Mononuclear cell (primary cell): ENCODE results near the gene CLCF1. TPM values are rescaled to one million over a fixed set of nuclear protein-coding genes. Genes with fewer than 3 reads are reported as not detected.
"Not testable (repeated sequence)": the region's sequence is repeated elsewhere in the genome, so short reads cannot be mapped to it uniquely, and the experiment has no call there.

ENCODE experiments used
- H3K27me3 ChIP-seq: 2 replicates; pipeline ENCODE4 v1.6.0; 2011; ENCODE audit warnings: low read length, control low read depth; ENCODE audit not compliant: insufficient read depth
- H3K4me1 ChIP-seq: 2 replicates; pipeline ENCODE4 v1.5.1; 2011; ENCODE audit warnings: mild to moderate bottlenecking, low read length, control low read depth; ENCODE audit not compliant: insufficient read depth
- H3K4me3 ChIP-seq: 2 replicates; pipeline ENCODE4 v1.5.1; 2011; ENCODE audit warnings: mild to moderate bottlenecking, low read length, moderate library complexity
- H3K9me3 ChIP-seq: 2 replicates; pipeline ENCODE4 v1.5.1; 2011; ENCODE audit warnings: low read depth, mild to moderate bottlenecking, control low read depth, low read length
- total RNA-seq: library from RNA; depleted of rRNA; stranded (reverse); fragments of >200 nt; gene quantifications from one replicate; pipeline ENCODE4 v1.2.3, GENCODE V29; 2012

Gene CLCF1
- total RNA-seq, 1 donor = 11.0 TPM

DNA sequence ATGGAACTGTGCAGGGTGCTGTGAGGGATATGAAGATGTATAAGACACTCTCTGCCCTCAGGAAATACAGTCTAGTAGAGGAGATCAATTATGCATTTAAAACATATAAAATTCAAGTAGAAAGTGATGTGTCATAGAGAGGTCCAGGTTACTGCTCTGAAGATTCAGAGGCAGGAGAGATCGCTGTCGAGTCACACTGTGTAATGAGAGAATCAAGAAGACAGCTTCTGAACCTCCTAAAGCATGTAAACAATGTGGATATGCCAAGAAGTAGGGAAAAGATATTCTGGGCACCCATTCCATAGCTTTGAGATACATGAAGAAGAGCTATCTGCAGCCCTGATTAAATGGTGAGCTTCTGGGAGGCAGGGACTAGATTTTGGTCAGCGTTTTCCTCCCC, 53.4 kb downstream of the CLCF1 start:
- Histone ChIP-seq H3K4me3 (no peak overlapping the region), H3K4me1 (peaks cover 18% of the 10 kb centered on the region), H3K27me3 (no peaks in the 10 kb centered on the region)

DNA sequence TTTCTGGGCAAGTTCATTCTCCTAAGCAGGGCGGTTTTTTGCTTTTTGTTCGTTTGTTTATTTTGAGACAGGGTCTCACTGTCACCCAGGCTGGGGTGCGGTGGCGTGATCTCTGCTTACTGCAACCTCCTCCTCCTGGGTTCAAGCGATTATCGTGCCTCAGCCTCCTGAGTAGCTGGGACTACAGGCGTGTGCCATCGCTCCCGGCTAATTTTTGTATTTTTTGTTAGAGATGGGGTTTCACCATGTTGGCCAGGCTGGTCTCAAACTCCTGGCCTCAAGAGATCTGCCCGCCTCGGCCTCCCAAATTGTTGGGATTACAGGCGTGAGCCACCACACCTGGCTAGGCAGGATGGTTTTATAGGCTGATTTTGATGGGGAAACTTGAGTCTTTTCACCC, 54.5 kb downstream of the CLCF1 start:
- H3K9me3 ChIP-seq, H3K4me3 ChIP-seq, H3K27me3 ChIP-seq: not testable (repeated sequence)
- H3K4me1 ChIP-seq = peaks cover 18% of the 10 kb centered on the region

More for the DNA sequence above, 53.4 kb downstream of the CLCF1 start:
- no peaks in the 10 kb centered on the region for H3K9me3 ChIP-seq

- peak overlapping the region; percentile 64 for H3K4me3 ChIP-seq
Observed at GRCh38 chr11:67317888-67318555, 55.4 kb downstream of the CLCF1 start.

DNA sequence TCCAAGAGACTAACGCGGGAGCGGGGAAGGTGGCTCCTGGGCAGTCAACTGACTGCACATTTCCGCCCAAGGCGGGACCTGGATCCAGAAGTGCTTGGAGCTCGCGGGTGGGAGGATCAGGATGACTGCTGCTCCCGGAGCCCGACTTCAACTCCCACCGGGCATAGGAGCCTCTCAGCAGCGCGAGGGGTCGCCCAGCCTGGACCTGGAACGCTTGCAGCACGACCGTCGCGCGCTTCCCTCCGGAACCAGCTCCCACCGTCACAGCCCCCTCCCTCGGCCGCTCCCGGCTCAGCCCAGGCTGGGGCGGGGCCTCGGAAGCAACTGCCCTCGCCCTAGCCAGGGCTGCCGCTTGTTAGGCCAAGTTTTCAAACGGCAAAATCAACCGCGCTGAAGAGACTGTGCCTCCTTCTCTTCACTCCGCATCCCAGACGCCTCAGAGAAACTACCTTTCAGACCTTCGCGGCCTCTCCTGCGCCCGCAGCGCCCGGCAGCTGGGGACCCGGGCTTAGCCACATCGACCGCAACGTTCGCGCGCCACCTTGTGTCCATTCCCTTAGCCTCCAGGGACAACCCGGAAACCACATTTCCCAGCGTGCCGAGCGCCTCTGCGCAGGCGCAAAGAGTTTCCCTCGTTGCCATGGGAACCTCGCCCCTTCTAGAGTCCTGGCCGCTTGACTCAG, 56.1 kb downstream of the CLCF1 start:
- no peaks in the 10 kb centered on the region for H3K27me3 ChIP-seq
- H3K4me3 ChIP-seq = peak overlapping the region; percentile 64
- H3K9me3 ChIP-seq = no peaks in the 10 kb centered on the region
- peaks cover 33% of the 10 kb centered on the region for H3K4me1 ChIP-seq

More at GRCh38 chr11:67317888-67318555, 55.4 kb downstream of the CLCF1 start:
- Histone ChIP-seq H3K27me3 (no peaks in the 10 kb centered on the region), H3K9me3 (no peaks in the 10 kb centered on the region), H3K4me1 (peaks cover 26% of the 10 kb centered on the region)

DNA sequence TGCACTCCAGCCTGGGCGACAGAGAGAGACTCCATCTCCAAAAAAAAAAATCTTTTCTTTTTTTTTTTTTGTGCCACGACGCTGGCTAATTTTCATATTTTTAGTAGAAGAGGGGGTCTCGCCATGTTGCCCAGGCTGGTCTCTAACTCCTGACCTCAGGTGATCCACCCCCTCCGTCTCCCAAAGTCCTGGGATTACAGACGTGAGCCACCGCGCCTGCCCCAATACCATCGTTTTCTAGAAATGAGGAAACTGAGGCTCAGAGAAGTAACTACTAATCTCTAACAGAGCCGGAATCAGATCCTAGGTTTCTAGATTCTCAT, 56.6 kb downstream of the CLCF1 start:
- Histone ChIP-seq H3K4me1 (peaks cover 38% of the 10 kb centered on the region), H3K4me3 (peak overlapping the region; percentile 64), H3K9me3 (no peaks in the 10 kb centered on the region), H3K27me3 (no peaks in the 10 kb centered on the region)

DNA sequence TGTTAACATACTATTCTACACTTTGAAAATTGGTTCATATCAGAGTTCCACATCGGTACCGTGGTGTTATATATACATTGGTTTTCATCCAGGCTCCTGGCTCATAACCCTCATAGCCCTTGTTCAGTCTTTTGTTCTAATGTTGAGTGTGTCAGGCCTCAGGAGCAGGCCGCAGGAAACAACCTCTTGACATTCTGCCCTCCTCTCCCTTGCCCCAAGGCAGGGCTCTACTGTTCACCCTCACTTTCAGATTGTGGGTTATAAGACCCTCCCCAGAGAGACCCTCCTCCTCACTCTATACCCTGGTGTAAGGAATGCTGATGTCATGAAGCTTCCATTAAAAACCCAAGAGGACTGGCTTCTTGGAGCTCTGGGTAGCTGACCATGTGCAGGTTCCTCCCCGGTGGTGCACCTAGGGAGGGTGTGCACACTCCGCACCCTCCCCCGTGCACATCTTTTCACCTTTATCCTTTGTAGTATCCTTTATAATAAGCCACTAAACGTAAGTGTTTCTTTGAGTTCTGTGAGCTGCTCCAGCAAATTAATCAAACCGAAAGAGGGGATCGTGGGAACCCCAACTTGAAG, 58.0 kb downstream of the CLCF1 start:
- H3K4me1 ChIP-seq = peaks cover 45% of the 10 kb centered on the region

DNA sequence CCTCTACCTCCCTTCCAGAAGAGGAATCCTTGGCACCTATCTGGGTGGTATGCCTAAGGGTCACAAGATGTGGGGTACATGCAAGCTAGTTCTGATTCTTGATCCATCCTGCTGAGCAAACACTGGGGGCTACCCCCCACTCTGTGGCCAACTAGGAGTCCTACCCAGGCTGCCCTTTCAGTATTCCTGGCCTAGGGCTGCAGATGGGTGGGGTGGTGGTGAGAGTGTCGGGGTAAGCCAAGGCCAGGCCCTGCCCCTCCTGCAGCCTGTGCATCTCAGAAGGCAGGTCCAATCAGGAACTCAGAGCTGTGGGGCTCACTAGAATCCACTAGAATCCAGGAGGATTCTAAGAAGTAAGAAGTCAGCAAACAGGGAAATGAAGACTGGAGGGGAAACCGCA, 59.2 kb downstream of the CLCF1 start:
- Histone ChIP-seq H3K27me3 (no peaks in the 10 kb centered on the region), H3K4me3 (no peak overlapping the region), H3K9me3 (no peaks in the 10 kb centered on the region), H3K4me1 (peaks cover 45% of the 10 kb centered on the region)

More for the DNA sequence above, 58.0 kb downstream of the CLCF1 start:
- H3K27me3 ChIP-seq = no peaks in the 10 kb centered on the region
- H3K4me3 ChIP-seq = no peak overlapping the region
- H3K9me3 ChIP-seq = no peaks in the 10 kb centered on the region

Other genes with a start within 250 kb of the CLCF1 start
- 185 TPM for gene GRK2, start 107.1 kb downstream of the CLCF1 start, total RNA-seq
- gene ANKRD13D, start 84.3 kb downstream of the CLCF1 start, total RNA-seq = 48.4 TPM
- 4.6 TPM for gene SSH3, start 70.1 kb downstream of the CLCF1 start, total RNA-seq
- gene POLD4, start 20.1 kb downstream of the CLCF1 start, total RNA-seq = 33.9 TPM
- gene RAD9A, start 18.4 kb upstream of the CLCF1 start, total RNA-seq = 7.8 TPM
- 126 TPM for gene PPP1CA, start 28.3 kb upstream of the CLCF1 start, total RNA-seq
- 51.6 TPM for gene TBC1D10C, start 30.5 kb upstream of the CLCF1 start, total RNA-seq
- 3.3 TPM for gene CARNS1, start 42.1 kb upstream of the CLCF1 start, total RNA-seq
- gene RPS6KB2, start 54.9 kb upstream of the CLCF1 start, total RNA-seq = 52.1 TPM
- gene PTPRCAP, start 64.1 kb upstream of the CLCF1 start, total RNA-seq = 137 TPM
- gene CORO1B, start 69.9 kb upstream of the CLCF1 start, total RNA-seq = 28.1 TPM
- gene GPR152, start 79.1 kb upstream of the CLCF1 start, total RNA-seq = not detected
- gene CABP4, start 81.8 kb upstream of the CLCF1 start, total RNA-seq = 2.6 TPM
- 18.4 TPM for gene TMEM134, start 95.7 kb upstream of the CLCF1 start, total RNA-seq
- 77.2 TPM for gene AIP, start 109.4 kb upstream of the CLCF1 start, total RNA-seq
- 62.0 TPM for gene PITPNM1, start 131.8 kb upstream of the CLCF1 start, total RNA-seq
- gene CDK2AP2, start 134.6 kb upstream of the CLCF1 start, total RNA-seq = 9.7 TPM
- gene CABP2, start 149.8 kb upstream of the CLCF1 start, total RNA-seq = not detected
- 294 TPM for gene GSTP1, start 210.2 kb upstream of the CLCF1 start, total RNA-seq
- gene NDUFV1, start 233.3 kb upstream of the CLCF1 start, total RNA-seq = 90.1 TPM